HG02571 (cell line): ENCODE measurements around the gene SEPTIN5.

Experiments used
- ATAC-seq: cut with Tn5 transposase; IDR thresholded peaks from one replicate; pipeline ENCODE4 v1.9.1; 2021; ENCODE audit warnings: mild to moderate bottlenecking, moderate library complexity; ENCODE audit not compliant: unreplicated experiment

SEPTIN5 gene

GRCh38 chr22:19705181-19705934 lies 8.9 kb upstream of the SEPTIN5 start:
- ATAC-seq: no peak

- no peak for ATAC-seq
Observed at GRCh38 chr22:19706661-19707151, 7.6 kb upstream of the SEPTIN5 start.

- ATAC-seq: no peak
Observed at GRCh38 chr22:19707347-19708290, 6.7 kb upstream of the SEPTIN5 start.

GRCh38 chr22:19708321-19709011 lies 5.8 kb upstream of the SEPTIN5 start:
- no peak for ATAC-seq

GRCh38 chr22:19709063-19709769 lies 5.1 kb upstream of the SEPTIN5 start:
- no peak for ATAC-seq

GRCh38 chr22:19710020-19710768 lies 4.1 kb upstream of the SEPTIN5 start:
- no peak for ATAC-seq

- ATAC-seq: no peak
Observed at GRCh38 chr22:19710769-19711106, 3.6 kb upstream of the SEPTIN5 start.

GRCh38 chr22:19713245-19713644 lies 1.1 kb upstream of the SEPTIN5 start:
- ATAC-seq: no peak

- ATAC-seq: no peak
Observed at GRCh38 chr22:19713650-19714311, 522 bp upstream of the SEPTIN5 start.

- no peak for ATAC-seq
Observed at GRCh38 chr22:19715188-19715930, 1.1 kb downstream of the SEPTIN5 start.

GRCh38 chr22:19716041-19716828 lies 1.9 kb downstream of the SEPTIN5 start:
- no peak for ATAC-seq

- no peak for ATAC-seq
Observed at GRCh38 chr22:19716829-19717105, 2.5 kb downstream of the SEPTIN5 start.

- ATAC-seq: no peak
Observed at GRCh38 chr22:19717181-19717580, 2.9 kb downstream of the SEPTIN5 start.

GRCh38 chr22:19717691-19718455 lies 3.6 kb downstream of the SEPTIN5 start:
- no peak for ATAC-seq

GRCh38 chr22:19718456-19719049 lies 4.2 kb downstream of the SEPTIN5 start:
- ATAC-seq: no peak

GRCh38 chr22:19719050-19719482 lies 4.8 kb downstream of the SEPTIN5 start:
- ATAC-seq: no peak

GRCh38 chr22:19719488-19720021 lies 5.3 kb downstream of the SEPTIN5 start:
- ATAC-seq: no peak
